ENCODE data around the gene CD93.

GRCh38 chr20:23133560-23133998 lies 47.5 kb upstream of the CD93 start:
- no peak for TF ChIP-seq CTCF (IDR thresholded peaks at IDR 0.05)
- TF ChIP-seq POLR2A (IDR thresholded peaks at IDR 0.05) = no peak

Measured in heart left ventricle (tissue), 13 donors.